Left lung (tissue), 10 donors: ENCODE measurements around the gene OLFM1. TPM values are rescaled to one million over a fixed set of nuclear protein-coding genes. Genes with fewer than 3 reads are reported as not detected.

ENCODE experiments used
- ATAC-seq: fragments of 200-7000 bp; cut with Tn5 transposase; one replicate; pipeline ENCODE4 v1.9.1; 2020; ENCODE audit warnings: moderate library complexity
- DNase-seq, 4 donors: peaks; one replicate each; pipeline ENCODE4 v3.0.0-alpha.2; 2013 to 2020
- H3K27ac ChIP-seq, 2 donors: fragments of 200-600 bp; sonication (generic) in 1 of 2; one replicate each; pipeline versions ENCODE4 v1.5.0 to v1.8.0; 2020 to 2021
- H3K27me3 ChIP-seq, 2 donors: fragments of 200-600 bp; sonication (generic) in 1 of 2; one replicate each; pipeline versions ENCODE4 v1.5.0 to v1.8.0; 2020 to 2021
- H3K36me3 ChIP-seq, 2 donors: fragments of 200-600 bp; sonication (generic) in 1 of 2; one replicate each; pipeline versions ENCODE4 v1.5.0 to v1.8.0; 2020 to 2021
- H3K4me1 ChIP-seq, 2 donors: fragments of 200-600 bp; one replicate each; pipeline ENCODE4 v1.8.0; 2021
- H3K4me3 ChIP-seq, 2 donors: fragments of 200-600 bp; sonication (generic) in 1 of 2; one replicate each; pipeline versions ENCODE4 v1.5.0 to v1.8.0; 2020 to 2021; ENCODE audit warnings: mild to moderate bottlenecking in 1 of 2
- H3K9me3 ChIP-seq, 2 donors: fragments of 200-600 bp; sonication (generic) in 1 of 2; one replicate each; pipeline versions ENCODE4 v1.5.0 to v1.8.0; 2020 to 2021
- intact Hi-C, 2 donors: fragments of 100-400 bp; cut with DNase I; formaldehyde crosslinking; loops; one replicate each; pipeline versions ENCODE4 v1.11.2 to v1.14.2; 2022
- polyA plus RNA-seq, 6 donors: library from polyadenylated mRNA; unstranded; fragments of 120-200 nt; gene quantifications; one replicate each; pipeline ENCODE4 v1.2.1, GENCODE V29; 2013; ENCODE audit not compliant: insufficient read length in 6 of 6
- total RNA-seq, 2 donors: library from RNA; stranded (reverse); fragmentation: NEBNext Ultra II Directional; extraction: Animal tissue kit (Norgen Biotek cat#: 25700); gene quantifications; one replicate each; pipeline ENCODE4 v1.2.1, GENCODE V29; 2021
- TF ChIP-seq, protein P1 (sequence below), 2 donors: fragments of 200-600 bp; sonication (generic) in 1 of 2; IDR thresholded peaks; one replicate each; pipeline versions ENCODE4 v1.5.0 to v1.8.0; 2021; ENCODE audit warnings: antibody characterized with exemption in 2 of 2
- donor health status: DM: no; HTN: yes; CAD: no.
- donor health status: DM: no; HTN: no; CAD: no.

The OLFM1 gene
- total and polyA plus RNA-seq, 8 donors, result 6.8 to 21.5 (median 14.3) TPM

DNA sequence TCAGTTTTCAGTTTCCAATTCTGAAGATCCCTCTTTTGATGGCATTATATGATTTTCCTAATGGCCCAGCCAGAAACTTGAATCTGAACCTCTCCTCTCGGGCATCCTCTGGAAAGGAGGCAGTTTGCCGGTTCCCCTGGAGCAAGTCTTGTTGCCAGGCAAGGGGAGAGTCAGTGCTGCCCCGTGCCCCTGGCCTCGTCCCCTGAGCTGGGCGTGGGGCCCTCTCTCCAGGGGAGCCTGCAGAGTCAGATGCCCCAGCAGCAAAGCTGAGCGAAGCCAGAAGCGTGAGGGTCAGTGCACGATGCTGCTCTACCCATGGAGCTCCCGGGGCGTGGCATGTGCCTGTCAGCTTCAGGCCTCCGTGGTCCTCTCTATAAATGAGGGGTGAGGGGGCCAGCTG lies 14.0 kb downstream of the OLFM1 start:
- ATAC-seq (no peak), DNase-seq (no peak)
- no peak overlapping the region for H3K4me3 ChIP-seq
- TF ChIP-seq, protein P1, sequence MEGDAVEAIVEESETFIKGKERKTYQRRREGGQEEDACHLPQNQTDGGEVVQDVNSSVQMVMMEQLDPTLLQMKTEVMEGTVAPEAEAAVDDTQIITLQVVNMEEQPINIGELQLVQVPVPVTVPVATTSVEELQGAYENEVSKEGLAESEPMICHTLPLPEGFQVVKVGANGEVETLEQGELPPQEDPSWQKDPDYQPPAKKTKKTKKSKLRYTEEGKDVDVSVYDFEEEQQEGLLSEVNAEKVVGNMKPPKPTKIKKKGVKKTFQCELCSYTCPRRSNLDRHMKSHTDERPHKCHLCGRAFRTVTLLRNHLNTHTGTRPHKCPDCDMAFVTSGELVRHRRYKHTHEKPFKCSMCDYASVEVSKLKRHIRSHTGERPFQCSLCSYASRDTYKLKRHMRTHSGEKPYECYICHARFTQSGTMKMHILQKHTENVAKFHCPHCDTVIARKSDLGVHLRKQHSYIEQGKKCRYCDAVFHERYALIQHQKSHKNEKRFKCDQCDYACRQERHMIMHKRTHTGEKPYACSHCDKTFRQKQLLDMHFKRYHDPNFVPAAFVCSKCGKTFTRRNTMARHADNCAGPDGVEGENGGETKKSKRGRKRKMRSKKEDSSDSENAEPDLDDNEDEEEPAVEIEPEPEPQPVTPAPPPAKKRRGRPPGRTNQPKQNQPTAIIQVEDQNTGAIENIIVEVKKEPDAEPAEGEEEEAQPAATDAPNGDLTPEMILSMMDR (IDR thresholded peaks at IDR 0.05), result no peak
- no peaks in the 10 kb centered on the region for H3K36me3 ChIP-seq
- peaks cover 0 to 51% of the 10 kb centered on the region in 2 donors for H3K27me3 ChIP-seq
- H3K27ac ChIP-seq, result no peak overlapping the region
- no peaks in the 10 kb centered on the region for H3K4me1 ChIP-seq
- intact Hi-C loops, result no loop called here
- no peaks in the 10 kb centered on the region for H3K9me3 ChIP-seq

DNA sequence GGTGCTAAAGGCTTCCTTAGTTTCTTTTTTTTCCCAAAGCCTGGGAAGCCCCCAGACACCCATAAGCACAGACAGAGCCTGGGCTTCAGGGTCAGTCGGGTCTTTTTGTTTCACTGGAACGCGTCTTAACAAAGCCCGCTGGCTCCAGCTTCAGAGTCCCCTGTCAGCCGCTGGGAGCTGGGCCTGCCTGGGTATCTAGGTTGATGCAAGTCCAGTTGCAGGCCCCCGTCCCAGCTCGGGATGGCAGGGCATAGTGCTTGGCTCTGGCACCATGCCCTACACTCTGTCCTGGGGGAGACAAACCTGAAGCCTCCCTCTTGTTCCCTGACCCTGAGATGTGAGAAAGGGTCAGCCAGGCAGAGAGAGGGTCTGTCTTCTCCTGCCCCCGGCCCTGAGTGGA lies 14.5 kb downstream of the OLFM1 start:
- TF ChIP-seq, protein P1 (IDR thresholded peaks at IDR 0.05), result no peak
- Histone ChIP-seq H3K27me3 (peaks cover 0 to 55% of the 10 kb centered on the region in 2 donors), H3K27ac (no peak overlapping the region), H3K4me3 (no peak overlapping the region), H3K9me3 (no peaks in the 10 kb centered on the region), H3K36me3 (no peaks in the 10 kb centered on the region), H3K4me1 (no peaks in the 10 kb centered on the region)
- DNase-seq (no peak), ATAC-seq (no peak)
- intact Hi-C loops, result no loop called here

DNA sequence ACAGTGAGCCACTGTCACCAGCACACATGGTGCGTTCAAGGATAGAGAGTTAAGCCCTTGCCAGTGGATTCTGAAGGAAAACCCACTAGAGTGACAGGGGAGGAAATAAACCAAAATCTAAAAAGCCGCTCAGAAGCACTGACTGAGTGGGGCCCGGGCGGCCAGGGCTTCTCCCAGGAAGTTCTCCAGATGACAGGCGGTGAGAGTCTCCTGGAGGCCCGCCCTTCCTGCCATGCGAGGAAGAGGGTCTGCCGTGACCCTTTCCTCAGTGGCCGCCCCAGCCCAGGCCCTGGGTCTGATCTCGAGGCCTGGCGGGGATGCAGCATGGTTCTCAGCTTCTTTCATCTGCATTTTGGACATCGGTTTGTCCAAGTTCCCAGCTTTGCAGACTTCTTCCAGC lies 14.9 kb downstream of the OLFM1 start:
- TF ChIP-seq, protein P1 (IDR thresholded peaks at IDR 0.05), result no peak
- H3K4me1 ChIP-seq, result no peaks in the 10 kb centered on the region
- H3K27me3 ChIP-seq, result peaks cover 0 to 59% of the 10 kb centered on the region in 2 donors
- DNase-seq (no peak), ATAC-seq (no peak)
- H3K27ac ChIP-seq, result no peak overlapping the region
- intact Hi-C loops, result no loop called here
- no peaks in the 10 kb centered on the region for H3K36me3 ChIP-seq
- no peak overlapping the region for H3K4me3 ChIP-seq
- no peaks in the 10 kb centered on the region for H3K9me3 ChIP-seq

DNA sequence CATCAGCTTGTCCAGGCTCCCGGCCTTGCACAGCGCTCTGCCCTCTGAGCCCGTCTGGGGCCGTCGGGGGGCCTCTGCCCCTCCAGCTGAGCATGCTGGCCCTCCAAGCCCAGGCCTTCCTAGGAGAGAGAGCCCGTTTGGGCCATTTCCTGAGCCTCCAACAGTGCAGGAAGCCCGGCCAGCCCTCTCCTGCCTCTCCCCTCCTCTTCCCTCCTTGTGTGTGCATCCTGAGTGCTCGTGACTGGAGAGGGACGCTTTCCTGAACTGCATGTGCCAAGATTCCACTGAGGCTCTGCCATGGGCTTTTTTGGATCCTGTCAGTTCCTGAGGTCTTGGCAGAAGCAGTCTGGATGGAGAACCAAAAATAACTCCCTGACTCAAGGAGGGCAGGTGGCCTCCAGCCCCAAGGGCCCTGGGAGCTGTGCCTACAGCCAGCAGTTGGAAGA lies 15.6 kb downstream of the OLFM1 start:
- Histone ChIP-seq H3K9me3 (no peaks in the 10 kb centered on the region), H3K27me3 (peaks cover 0 to 66% of the 10 kb centered on the region in 2 donors), H3K36me3 (no peaks in the 10 kb centered on the region), H3K4me1 (no peaks in the 10 kb centered on the region), H3K4me3 (no peak overlapping the region), H3K27ac (no peak overlapping the region)
- intact Hi-C loops, result no loop called here
- ATAC-seq (no peak), DNase-seq (no peak)
- TF ChIP-seq, protein P1 (IDR thresholded peaks at IDR 0.05), result no peak

DNA sequence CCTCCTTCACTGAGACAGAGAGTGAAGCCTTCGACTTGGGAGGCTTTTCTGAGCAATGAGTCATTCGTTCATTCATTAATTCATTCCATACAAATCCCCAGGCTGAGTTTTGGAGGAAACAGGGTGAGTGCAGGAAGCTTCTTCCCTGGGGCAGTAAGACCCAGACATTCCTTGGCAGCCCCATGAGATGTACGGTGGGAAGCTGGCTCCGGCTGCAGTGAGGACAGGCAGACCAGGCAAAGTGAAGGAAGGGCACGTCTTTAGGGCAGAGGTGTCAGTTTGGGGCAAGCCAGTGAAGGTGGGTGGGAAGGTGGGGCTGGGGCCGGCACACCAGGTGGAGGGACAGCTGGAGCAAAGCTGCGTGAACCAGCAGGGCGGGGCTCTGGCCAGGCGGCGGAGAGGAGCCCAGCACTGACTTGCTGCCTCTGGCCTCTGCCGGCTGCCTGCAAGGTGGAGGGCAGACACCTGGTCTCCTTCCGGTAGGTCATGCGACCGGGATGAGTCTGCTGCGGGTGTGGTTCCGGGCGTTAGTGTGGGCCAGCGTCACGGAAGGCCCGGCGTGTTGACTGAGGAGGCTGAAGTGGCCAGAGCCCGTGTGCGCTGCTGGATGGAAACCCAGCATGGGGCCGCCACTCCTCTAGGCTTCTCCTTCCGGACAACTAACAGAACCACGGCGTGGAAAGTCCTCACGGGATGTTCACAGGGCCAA lies 16.6 kb downstream of the OLFM1 start:
- H3K36me3 ChIP-seq, result no peaks in the 10 kb centered on the region
- H3K27me3 ChIP-seq, result peaks cover 0 to 66% of the 10 kb centered on the region in 2 donors
- H3K27ac ChIP-seq, result no peak overlapping the region
- ATAC-seq (no peak), DNase-seq (no peak)
- no peaks in the 10 kb centered on the region for H3K9me3 ChIP-seq
- TF ChIP-seq, protein P1 (IDR thresholded peaks at IDR 0.05), result no peak
- H3K4me1 ChIP-seq, result no peaks in the 10 kb centered on the region
- intact Hi-C loops, result no loop called here
- H3K4me3 ChIP-seq, result no peak overlapping the region
